GM18870 (cell line): ENCODE data around the gene SLC38A11.

Experiments
- ATAC-seq: cut with Tn5 transposase; IDR thresholded peaks from one replicate; pipeline ENCODE4 v1.9.1; 2021; ENCODE audit warnings: moderate library complexity; ENCODE audit not compliant: unreplicated experiment

Gene SLC38A11

GRCh38 chr2:164846276-164846675, 109.0 kb downstream of the SLC38A11 start:
- ATAC-seq = no peak
